H1 (cell line): ENCODE data around the gene KRT76. TPM values are rescaled to one million over a fixed set of nuclear protein-coding genes. Genes with fewer than 3 reads are reported as not detected.

Experiments
- CTCF ChIA-PET: fragments of 300-600 bp; sonication (Branson Sonifier 250); formaldehyde crosslinking; loops from one replicate; lab custom pipeline; 2021; ENCODE audit not compliant: partially characterized antibody; lab: Charles Lee
- POLR2A ChIA-PET: fragments of 300-600 bp; sonication (Branson Sonifier 250); formaldehyde crosslinking; loops from one replicate; lab custom pipeline; 2021; ENCODE audit warnings: inconsistent platforms; ENCODE audit not compliant: partially characterized antibody; lab: Charles Lee
- DNase-seq, 2 experiments: peaks; one replicate each; pipeline versions ENCODE4 v3.0.0 to v3.0.0-alpha.2; 2010 to 2022; ENCODE audit warnings: low spot score in 2 of 2, low read depth in 1 of 2, mixed read lengths in 1 of 2
- FAIRE-seq: peaks from 2 replicates; lab custom pipeline; 2011; peaks lifted over from hg19 to GRCh38; lab: Jason Lieb, UNC
- H2AFZ ChIP-seq: 2 replicates; pipeline ENCODE4 v1.8.1; 2012; ENCODE audit warnings: low read length, inconsistent platforms
- H2AK5ac ChIP-seq: 2 replicates; pipeline ENCODE4 v1.6.1; 2013; ENCODE audit warnings: low read depth, low read length
- H2BK120ac ChIP-seq: replicated peaks from 2 replicates; pipeline ENCODE3; 2013; ENCODE audit warnings: low read depth, low read length, inconsistent platforms
- H2BK12ac ChIP-seq: 2 replicates; pipeline ENCODE4 v1.6.1; 2013; ENCODE audit warnings: low read depth, low read length
- H2BK15ac ChIP-seq: 2 replicates; pipeline ENCODE4 v1.6.1; 2013; ENCODE audit warnings: low read length
- H2BK20ac ChIP-seq: 2 replicates; pipeline ENCODE4 v1.6.1; 2013; ENCODE audit warnings: low read length
- H2BK5ac ChIP-seq: 2 replicates; pipeline ENCODE4 v1.6.1; 2013; ENCODE audit warnings: low read depth, low read length
- H3K14ac ChIP-seq: 2 replicates; pipeline ENCODE4 v1.6.1; 2013; ENCODE audit warnings: inconsistent platforms; ENCODE audit not compliant: insufficient read length
- H3K18ac ChIP-seq: 2 replicates; pipeline ENCODE4 v1.6.1; 2013; ENCODE audit warnings: low read length; ENCODE audit errors: extremely low read depth
- H3K23ac ChIP-seq: 2 replicates; pipeline ENCODE4 v1.6.1; 2013; ENCODE audit warnings: inconsistent platforms; ENCODE audit not compliant: insufficient read length
- H3K23me2 ChIP-seq: 2 replicates; pipeline ENCODE4 v1.6.1; 2013; ENCODE audit warnings: low read depth, low read length
- H3K27ac ChIP-seq: 2 replicates; pipeline ENCODE4 v1.6.1; 2011; ENCODE audit warnings: low read depth, low read length, inconsistent platforms
- H3K27me3 ChIP-seq, 4 experiments: replicated peaks in 1 of 4; 1 replicate in 1 of 4; 2 replicates in 3 of 4; pipeline versions ENCODE4 v1.6.1 to v1.8.1; 2011 to 2013; ENCODE audit warnings: low read length in 3 of 4, mild to moderate bottlenecking in 3 of 4, inconsistent platforms in 2 of 4, mixed read lengths in 2 of 4, moderate library complexity in 1 of 4; ENCODE audit not compliant: control insufficient read depth in 3 of 4, insufficient read depth in 3 of 4; ENCODE audit errors: extremely low read depth in 1 of 4
- H3K36me3 ChIP-seq, 4 experiments: 2 replicates each; pipeline versions ENCODE4 v1.6.1 to v1.8.1; 2011 to 2013; ENCODE audit warnings: mild to moderate bottlenecking in 4 of 4, low read length in 3 of 4, moderate library complexity in 2 of 4, control low read depth in 1 of 4, inconsistent platforms in 1 of 4; ENCODE audit not compliant: insufficient read depth in 4 of 4, control insufficient read depth in 2 of 4
- H3K4ac ChIP-seq: replicated peaks from 2 replicates; pipeline ENCODE3; 2013; ENCODE audit warnings: low read length, low read depth, mixed read lengths, inconsistent platforms; ENCODE audit not compliant: insufficient read length
- H3K4me1 ChIP-seq, 4 experiments: replicated peaks in 1 of 4; 1 replicate in 1 of 4; 2 replicates in 3 of 4; pipeline versions ENCODE4 v1.6.1 to v1.8.1; 2011 to 2013; ENCODE audit warnings: low read length in 3 of 4, inconsistent platforms in 2 of 4, mixed read lengths in 1 of 4; ENCODE audit not compliant: insufficient read depth in 4 of 4, control insufficient read depth in 3 of 4
- H3K4me2 ChIP-seq, 2 experiments: 2 replicates each; pipeline versions ENCODE4 v1.6.1 to v1.8.1; 2011 to 2013; ENCODE audit warnings: low read depth in 2 of 2, low read length in 2 of 2, control low read depth in 1 of 2, inconsistent platforms in 1 of 2, mild to moderate bottlenecking in 1 of 2; ENCODE audit not compliant: insufficient read depth in 1 of 2
- H3K4me3 ChIP-seq, 4 experiments: fragments of 200-600, 300-600 bp in 1 of 4; sonication (generic), shearing (Covaris generic), sonication (Bioruptor Twin) in 1 of 4; 2 replicates each; pipeline versions ENCODE4 v1.5.1 to v1.8.1; 2011 to 2016; ENCODE audit warnings: low read length in 4 of 4, low read depth in 3 of 4, control low read depth in 2 of 4, inconsistent platforms in 2 of 4, mild to moderate bottlenecking in 2 of 4, mixed read lengths in 1 of 4, moderate library complexity in 1 of 4; ENCODE audit not compliant: insufficient read depth in 2 of 4; ENCODE audit errors: extremely low read depth in 1 of 4
- H3K56ac ChIP-seq: replicated peaks from 2 replicates; pipeline ENCODE3; 2013; ENCODE audit warnings: low read depth, mild to moderate bottlenecking, mixed read lengths, low read length, inconsistent platforms; ENCODE audit not compliant: insufficient read length
- H3K79me1 ChIP-seq: 2 replicates; pipeline ENCODE4 v1.6.1; 2013; ENCODE audit warnings: low read depth, low read length, control low read depth
- H3K79me2 ChIP-seq, 2 experiments: 2 replicates each; pipeline versions ENCODE4 v1.6.1 to v1.8.1; 2012 to 2013; ENCODE audit warnings: low read length in 2 of 2, mild to moderate bottlenecking in 2 of 2, inconsistent platforms in 1 of 2; ENCODE audit not compliant: insufficient read depth in 2 of 2, control insufficient read depth in 1 of 2
- H3K9ac ChIP-seq, 4 experiments: replicated peaks in 1 of 4; 1 replicate in 1 of 4; 2 replicates in 3 of 4; pipeline versions ENCODE4 v1.6.1 to v1.8.1; 2011 to 2013; ENCODE audit warnings: low read depth in 3 of 4, low read length in 3 of 4, control low read depth in 2 of 4, mild to moderate bottlenecking in 2 of 4, moderate library complexity in 2 of 4, inconsistent platforms in 1 of 4; ENCODE audit errors: extremely low read depth in 1 of 4
- H3K9me3 ChIP-seq, 2 experiments: 2 replicates each; pipeline versions ENCODE4 v1.6.1 to v1.8.1; 2012 to 2013; ENCODE audit warnings: mild to moderate bottlenecking in 2 of 2, moderate library complexity in 2 of 2, control low read depth in 1 of 2, inconsistent platforms in 1 of 2, low read depth in 1 of 2, low read length in 1 of 2, mixed read lengths in 1 of 2; ENCODE audit not compliant: insufficient read depth in 2 of 2
- H4K20me1 ChIP-seq, 2 experiments: replicated peaks in 1 of 2; 2 replicates each; pipeline versions ENCODE3 to v1.8.1; 2011 to 2013; ENCODE audit warnings: inconsistent platforms in 2 of 2, low read length in 2 of 2, mild to moderate bottlenecking in 1 of 2; ENCODE audit not compliant: insufficient read depth in 2 of 2, control insufficient read depth in 1 of 2
- H4K5ac ChIP-seq: 2 replicates; pipeline ENCODE4 v1.6.1; 2013; ENCODE audit warnings: low read length, low read depth, mixed read lengths, inconsistent platforms; ENCODE audit not compliant: insufficient read length
- H4K8ac ChIP-seq: 2 replicates; pipeline ENCODE4 v1.8.0; 2013; ENCODE audit warnings: mild to moderate bottlenecking, moderate library complexity, low read length, inconsistent platforms; ENCODE audit not compliant: insufficient read depth; ENCODE audit errors: extremely low read depth
- H4K91ac ChIP-seq: replicated peaks from 2 replicates; pipeline ENCODE3; 2013; ENCODE audit warnings: low read length, mixed read lengths, inconsistent platforms; ENCODE audit not compliant: insufficient read length
- CHD2 ChIP-seq: IDR thresholded peaks from 2 replicates; pipeline ENCODE4 v1.6.1; 2012; ENCODE audit warnings: low read length, improper control_type of control experiment
- CREB1 ChIP-seq: IDR thresholded peaks from 2 replicates; pipeline ENCODE4 v1.6.1; 2012; ENCODE audit warnings: inconsistent platforms
- GABPA ChIP-seq: IDR thresholded peaks from 2 replicates; pipeline ENCODE4 v1.6.1; 2011; ENCODE audit warnings: mild to moderate bottlenecking, low read length, moderate library complexity, borderline replicate concordance; ENCODE audit not compliant: insufficient read depth
- HDAC2 ChIP-seq, 2 experiments: fragments of 300-600 bp in 1 of 2; sonication (generic) in 1 of 2; IDR thresholded peaks; 2 replicates each; pipeline ENCODE4 v1.6.1; 2011 to 2012; ENCODE audit warnings: low read depth in 2 of 2, low read length in 2 of 2, mild to moderate bottlenecking in 2 of 2, moderate library complexity in 2 of 2, borderline replicate concordance in 1 of 2, inconsistent platforms in 1 of 2
- MAFK ChIP-seq: IDR thresholded peaks from 2 replicates; pipeline ENCODE4 v1.6.1; 2012; ENCODE audit warnings: low read depth, mild to moderate bottlenecking, improper control_type of control experiment, low read length
- PHF8 ChIP-seq: fragments of 200-600 bp; sonication (generic); conservative IDR thresholded peaks from 2 replicates; pipeline ENCODE4 v1.7.1; 2012; ENCODE audit warnings: low read depth, mild to moderate bottlenecking, inconsistent platforms, low read length, moderate library complexity
- SIRT6 ChIP-seq: IDR thresholded peaks from one replicate; pipeline ENCODE4 v1.7.1; 2012; ENCODE audit warnings: low read length, inconsistent platforms
- WGBS, 2 experiments: shearing (Covaris generic) in 1 of 2; methylation state at CpG; one replicate each; pipeline versions ENCODE4 v1.1.6 to v1.1.7; 2013 to 2015; ENCODE audit warnings: low lambda C conversion rate in 2 of 2, mixed read lengths in 2 of 2, inconsistent platforms in 1 of 2, low coverage in 1 of 2, missing lambda C conversion rate in 1 of 2; ENCODE audit not compliant: insufficient replicate concordance in 2 of 2, insufficient coverage in 1 of 2, insufficient read length in 1 of 2; ENCODE audit errors: extremely low coverage in 1 of 2, missing lambda C conversion rate in 1 of 2; 5-methylcytosine and 5-hydroxymethylcytosine counted together
- polyA plus RNA-seq, 7 experiments: library from polyadenylated mRNA; depleted of rRNA in 3 of 7; stranded (reverse) in 5 of 7; unstranded in 2 of 7; fragments of >200 nt in 5 of 7; fragments of 200-250 nt in 2 of 7; gene quantifications; 1 replicate in 5 of 7; 2 replicates in 1 of 7; 4 replicates in 1 of 7; pipeline versions ENCODE4 v1.2.1 to v1.2.3, GENCODE V29; 2011 to 2013; ENCODE audit warnings: missing spikeins in 2 of 7, mixed read lengths in 2 of 7
- total RNA-seq: library from RNA; stranded (reverse); fragmentation: NEBNext Ultra II Directional; extraction: Animal tissue kit (Norgen Biotek cat#: 25700); gene quantifications from 2 replicates; pipeline ENCODE4 v1.2.1, GENCODE V29; 2021

The KRT76 gene
- total and polyA plus RNA-seq, 2 of the 8 experiments (the other 6 are each of a cell fraction or from before 2014, with no cell fraction given): not detected

DNA sequence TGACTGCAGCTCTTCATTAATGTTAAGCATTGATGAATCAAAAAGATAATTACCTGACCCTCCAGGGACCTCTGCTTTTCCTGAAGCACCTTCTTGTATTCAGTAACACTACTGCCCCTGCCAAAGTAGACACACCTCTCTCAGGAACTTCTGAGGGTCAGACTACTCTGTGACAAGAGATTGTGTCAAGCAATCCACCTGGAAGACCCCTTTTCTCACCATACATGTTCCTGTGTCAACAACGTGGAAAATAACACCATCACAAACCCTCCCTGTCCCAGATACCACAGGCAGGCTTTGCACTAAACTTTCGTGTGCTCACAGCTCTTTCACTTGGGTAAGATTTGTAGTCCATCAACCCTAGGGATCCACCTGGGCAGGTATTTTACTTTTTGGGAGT lies 13.2 kb downstream of the KRT76 start:
- no peak overlapping the region for H2AK5ac ChIP-seq
- no peak overlapping the region for H2BK20ac ChIP-seq
- TF ChIP-seq GABPA: no peak
- no peak for TF ChIP-seq CREB1
- TF ChIP-seq MAFK: no peak
- TF ChIP-seq CHD2: no peak
- TF ChIP-seq HDAC2 (IDR thresholded peaks at IDR 0.05; ENCODE audit: borderline replicate concordance in 1 of 2, low read depth in 2 of 2, low read length in 2 of 2): no peak
- no peak for TF ChIP-seq PHF8
- no peak for TF ChIP-seq SIRT6
- H3K9me3 ChIP-seq: peaks cover 11 to 21% of the 10 kb centered on the region in 2 experiments; a peak in 2 of 4 replicates
- CTCF ChIA-PET: interaction anchor here (0.7 to 1.4 kb wide), 4 partner anchors 12 to 181 kb away, joined by 3 to 4 read pairs (median 4); no protein-coding TSS in a partner anchor
- H4K5ac ChIP-seq: no peak overlapping the region
- H3K18ac ChIP-seq: no peak overlapping the region
- 82% methylated on average over 2 of the region's 2 CpGs; no CpG with 5 or more reads in 1 of the 2 experiments for WGBS, 2 experiments
- no peak overlapping the region for H2AFZ ChIP-seq
- no peak overlapping the region for H3K27ac ChIP-seq
- H3K4me3 ChIP-seq: no peak overlapping the region
- no peak for FAIRE-seq
- H3K4me1 ChIP-seq: no peaks in the 10 kb centered on the region
- H3K4ac ChIP-seq: no peak overlapping the region
- H3K79me1 ChIP-seq: no peaks in the 10 kb centered on the region
- no peaks in the 10 kb centered on the region for H3K36me3 ChIP-seq
- H4K20me1 ChIP-seq: no peaks in the 10 kb centered on the region
- no peak overlapping the region for H4K91ac ChIP-seq
- H2BK15ac ChIP-seq: no peak overlapping the region
- H2BK5ac ChIP-seq: no peak overlapping the region
- H3K79me2 ChIP-seq: no peaks in the 10 kb centered on the region
- no peaks in the 10 kb centered on the region for H3K27me3 ChIP-seq
- H3K14ac ChIP-seq: no peak overlapping the region
- H3K56ac ChIP-seq: no peak overlapping the region
- no peak overlapping the region for H3K9ac ChIP-seq
- no peak overlapping the region for H2BK12ac ChIP-seq
- POLR2A ChIA-PET: interaction anchor here (1.1 to 1.5 kb wide), 2 partner anchors 32 to 102 kb away, joined by 3 to 4 read pairs; partner anchors contain the start of gene KRT3
- DNase-seq: no peak
- no peak overlapping the region for H3K4me2 ChIP-seq
- no peak overlapping the region for H2BK120ac ChIP-seq
- H4K8ac ChIP-seq: no peak overlapping the region
- H3K23me2 ChIP-seq: no peaks in the 10 kb centered on the region
- no peak overlapping the region for H3K23ac ChIP-seq
